ENCODE measurements around the gene GRIA4.

Gene GRIA4

DNA sequence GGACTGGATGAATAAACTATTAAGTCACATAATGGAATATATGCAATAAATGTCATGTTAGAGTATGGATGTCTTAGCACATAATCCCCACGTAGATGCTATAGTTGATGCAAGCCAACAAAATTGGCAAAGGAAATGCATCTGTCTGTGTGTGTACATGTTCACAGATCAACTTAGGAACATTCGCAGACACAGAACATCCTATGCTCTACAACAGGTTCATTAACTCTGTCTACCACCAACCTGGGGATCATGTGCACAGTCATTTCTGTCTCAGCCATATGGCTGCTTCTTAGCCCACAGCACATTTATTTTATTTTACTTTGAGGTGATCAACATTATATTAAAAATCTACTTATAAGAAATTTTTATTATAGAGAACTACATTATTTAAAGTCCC, 407.2 kb downstream of the GRIA4 start:
- TF ChIP-seq, protein P1, sequence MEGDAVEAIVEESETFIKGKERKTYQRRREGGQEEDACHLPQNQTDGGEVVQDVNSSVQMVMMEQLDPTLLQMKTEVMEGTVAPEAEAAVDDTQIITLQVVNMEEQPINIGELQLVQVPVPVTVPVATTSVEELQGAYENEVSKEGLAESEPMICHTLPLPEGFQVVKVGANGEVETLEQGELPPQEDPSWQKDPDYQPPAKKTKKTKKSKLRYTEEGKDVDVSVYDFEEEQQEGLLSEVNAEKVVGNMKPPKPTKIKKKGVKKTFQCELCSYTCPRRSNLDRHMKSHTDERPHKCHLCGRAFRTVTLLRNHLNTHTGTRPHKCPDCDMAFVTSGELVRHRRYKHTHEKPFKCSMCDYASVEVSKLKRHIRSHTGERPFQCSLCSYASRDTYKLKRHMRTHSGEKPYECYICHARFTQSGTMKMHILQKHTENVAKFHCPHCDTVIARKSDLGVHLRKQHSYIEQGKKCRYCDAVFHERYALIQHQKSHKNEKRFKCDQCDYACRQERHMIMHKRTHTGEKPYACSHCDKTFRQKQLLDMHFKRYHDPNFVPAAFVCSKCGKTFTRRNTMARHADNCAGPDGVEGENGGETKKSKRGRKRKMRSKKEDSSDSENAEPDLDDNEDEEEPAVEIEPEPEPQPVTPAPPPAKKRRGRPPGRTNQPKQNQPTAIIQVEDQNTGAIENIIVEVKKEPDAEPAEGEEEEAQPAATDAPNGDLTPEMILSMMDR (IDR thresholded peaks at IDR 0.05; ENCODE audit: borderline replicate concordance, insufficient read depth, low read depth, low read length), result no peak
- no peak overlapping the region for H3K4me3 ChIP-seq (ENCODE audit: low read depth, low read length)

DNA sequence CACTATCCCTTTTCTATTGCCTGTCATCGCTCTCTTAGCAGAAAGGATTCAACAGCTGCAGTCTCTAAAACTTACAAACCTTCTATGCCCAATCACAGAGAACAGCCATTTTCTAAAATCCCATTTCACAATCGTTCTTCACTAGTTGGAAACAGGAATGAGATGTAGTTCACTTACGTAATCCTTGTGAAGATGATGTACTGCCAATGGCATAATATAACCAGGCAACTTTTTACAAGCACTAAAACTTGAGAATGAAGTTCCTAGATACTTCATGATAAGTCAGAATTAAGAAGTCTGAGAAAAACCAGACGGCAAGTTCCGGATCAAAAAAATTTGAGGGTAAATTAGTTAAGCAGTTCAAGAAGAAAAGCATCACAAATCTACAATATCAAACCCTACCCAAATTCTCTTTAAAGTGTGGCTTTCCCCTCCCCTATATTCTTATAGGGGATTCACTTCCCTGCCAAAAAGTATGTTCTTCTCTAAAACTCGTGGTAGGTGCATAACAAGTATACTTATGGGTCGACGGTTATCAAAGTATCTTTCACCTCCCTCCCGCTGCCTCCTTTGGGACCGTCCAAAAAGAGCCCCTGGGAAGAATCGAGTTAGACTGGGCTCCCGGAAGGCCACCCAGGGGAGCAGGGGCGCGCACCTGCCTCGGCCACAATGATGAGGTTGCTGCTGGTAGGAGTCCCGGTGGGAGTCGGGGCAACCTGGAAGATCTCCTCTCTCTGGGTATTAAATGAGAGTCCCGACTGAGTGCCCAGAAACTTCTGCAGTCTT, 411.5 kb downstream of the GRIA4 start:
- peak overlapping the region; percentile 86 for H3K4me3 ChIP-seq (ENCODE audit: low read depth, low read length)
- TF ChIP-seq, protein P1 (IDR thresholded peaks at IDR 0.05; ENCODE audit: borderline replicate concordance, insufficient read depth, low read depth, low read length), result no peak

DNA sequence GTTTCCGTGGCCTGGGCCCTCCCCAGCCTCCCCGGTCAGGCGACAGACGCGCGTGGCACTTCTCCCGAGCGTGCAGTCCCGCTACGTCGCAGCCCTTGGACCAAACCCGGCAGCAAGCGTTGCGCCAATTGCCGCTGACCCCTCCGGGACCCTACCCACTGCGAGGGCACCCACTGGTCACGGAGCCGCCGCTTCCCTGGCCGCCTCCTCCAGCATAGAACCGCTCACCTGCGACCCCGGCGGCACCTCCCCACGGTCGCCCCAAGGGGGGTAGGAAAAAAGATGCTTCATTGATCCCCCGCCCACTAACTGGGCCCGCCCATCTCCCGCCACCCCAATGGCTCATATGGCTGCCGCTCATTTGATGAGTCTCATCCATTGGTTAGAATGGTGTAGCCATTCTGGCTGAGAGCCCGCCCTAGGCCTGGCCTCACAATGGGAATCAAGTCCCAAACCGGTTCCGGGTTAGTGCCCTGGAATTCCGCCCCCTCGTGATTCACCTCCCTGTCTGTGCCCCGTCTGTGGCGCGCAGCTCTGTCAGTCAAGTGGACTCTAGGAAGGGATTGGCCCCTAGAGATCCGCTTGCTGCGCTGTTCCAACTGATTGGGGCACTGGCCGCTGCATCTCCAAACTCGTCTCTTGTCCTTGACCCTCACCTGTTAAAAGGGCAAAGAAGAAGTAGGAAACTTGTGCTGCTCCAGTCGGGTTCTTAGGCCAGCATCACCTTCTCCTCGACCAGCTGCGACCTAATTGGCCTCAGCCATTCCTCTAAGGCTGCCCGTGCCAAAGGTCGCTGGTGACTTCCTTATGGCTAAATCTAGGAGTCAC, 412.3 kb downstream of the GRIA4 start, which contains the start of gene MSANTD4:
MSANTD4 (minus strand) TSS at position 274 of the 828 bp plus-strand sequence. CDS start 11,323 bp downstream, outside the sequence.
- peak within 1 kb of the TSS; percentile 86 for H3K4me3 ChIP-seq (ENCODE audit: low read depth, low read length)
- TF ChIP-seq, protein P1 (IDR thresholded peaks at IDR 0.05; ENCODE audit: borderline replicate concordance, insufficient read depth, low read depth, low read length), result no peak

DNA sequence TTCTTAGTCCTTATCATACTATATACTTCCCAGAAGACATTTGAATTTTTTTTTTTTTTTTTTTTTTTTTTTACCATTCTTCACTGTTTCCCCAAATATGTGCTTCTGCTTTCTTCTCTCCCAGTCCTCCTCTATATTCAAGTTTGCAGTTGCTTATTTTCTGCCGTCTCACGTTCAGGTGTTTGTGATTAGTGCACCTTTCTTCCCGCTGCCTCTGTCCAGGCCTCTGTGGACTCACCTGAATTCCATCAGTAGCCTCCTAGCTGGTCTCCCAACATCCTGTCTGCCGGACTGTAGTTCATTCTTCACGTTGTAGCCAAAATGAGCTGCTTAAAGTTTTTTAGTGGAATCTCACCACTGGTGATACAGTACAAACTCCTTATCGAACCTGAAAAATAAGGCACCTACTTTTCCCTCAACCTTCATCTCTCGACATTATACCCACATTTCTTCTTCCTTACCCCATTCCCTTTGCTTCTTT, 413.0 kb downstream of the GRIA4 start:
- H3K4me3 ChIP-seq (ENCODE audit: low read depth, low read length), result peak overlapping the region; percentile 42
- TF ChIP-seq, protein P1 (IDR thresholded peaks at IDR 0.05; ENCODE audit: borderline replicate concordance, insufficient read depth, low read depth, low read length), result no peak

DNA sequence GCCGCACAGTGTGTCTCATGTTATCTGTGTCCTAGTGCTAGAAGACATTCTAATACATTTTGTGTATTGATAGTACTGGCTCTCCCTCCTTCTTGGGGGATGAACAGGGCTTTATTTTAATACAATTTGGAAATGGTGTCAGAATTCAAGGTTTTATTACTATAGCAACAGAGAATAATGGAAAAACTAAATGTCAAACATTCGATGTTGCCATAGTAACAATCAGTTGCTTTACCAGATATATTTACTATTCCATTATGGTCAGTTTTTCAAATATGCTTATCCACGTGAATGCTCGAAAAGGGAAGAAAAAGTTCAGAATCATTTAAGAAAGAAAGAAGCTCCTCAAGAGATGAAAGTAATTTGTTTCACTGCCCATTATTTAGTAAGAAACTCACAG, 420.7 kb downstream of the GRIA4 start:
- TF ChIP-seq, protein P1 (IDR thresholded peaks at IDR 0.05; ENCODE audit: borderline replicate concordance, insufficient read depth, low read depth, low read length), result no peak
- H3K4me3 ChIP-seq (ENCODE audit: low read depth, low read length), result no peak overlapping the region

DNA sequence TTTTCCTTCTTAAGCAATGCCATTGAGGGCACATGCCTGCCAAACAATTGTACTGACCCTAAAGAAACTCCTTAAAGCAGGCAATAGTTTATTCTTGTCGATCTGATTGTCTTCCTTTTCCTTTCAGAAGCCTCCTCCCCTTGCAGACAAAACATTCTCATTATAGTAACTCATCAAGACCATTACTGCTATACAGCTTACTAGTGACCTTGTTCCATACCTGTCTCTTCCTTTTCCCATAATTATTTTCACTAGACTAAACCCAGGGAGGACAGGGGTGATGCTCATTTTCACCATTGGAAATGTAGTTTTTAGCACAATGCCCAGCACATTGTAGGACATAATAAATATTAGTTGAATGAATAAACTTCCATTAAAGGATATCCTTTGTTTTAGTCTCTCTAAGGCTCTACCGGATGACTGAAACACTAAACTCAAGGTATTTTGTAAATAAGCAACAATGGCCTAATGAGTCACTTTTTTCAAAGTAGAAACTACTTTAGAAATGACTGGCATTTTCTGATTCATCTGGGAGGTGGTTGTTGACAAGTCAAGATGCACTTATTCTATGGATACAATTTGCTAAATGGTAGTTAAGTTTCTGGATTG, 421.4 kb downstream of the GRIA4 start:
- H3K4me3 ChIP-seq (ENCODE audit: low read depth, low read length), result no peak overlapping the region
- TF ChIP-seq, protein P1 (IDR thresholded peaks at IDR 0.05; ENCODE audit: borderline replicate concordance, insufficient read depth, low read depth, low read length), result no peak
